T-cell (primary cell): Measurements from ENCODE around the gene CYP8B1. TPM values are rescaled to one million over a fixed set of nuclear protein-coding genes. Genes with fewer than 3 reads are reported as not detected.

ENCODE experiments used
- ATAC-seq, 4 experiments: fragments of 200-7000 bp in 3 of 4; fragments of 150-1000 bp in 1 of 4; cut with Tn5 transposase; replicated peaks in 1 of 4; 1 replicate in 3 of 4; 2 replicates in 1 of 4; pipeline ENCODE4 v1.10.0; 2021; ENCODE audit warnings: moderate library complexity in 3 of 4, mild to moderate bottlenecking in 2 of 4, moderate number of reproducible peaks in 1 of 4
- CTCF ChIA-PET, 2 donors: fragments of 300-600 bp; sonication (Branson Sonifier 250); formaldehyde crosslinking; loops; one replicate each; lab custom pipeline; 2022; ENCODE audit warnings: antibody characterized with exemption in 2 of 2; lab: Charles Lee
- POLR2A ChIA-PET, 2 donors: fragments of 300-600 bp; sonication (Branson Sonifier 250); formaldehyde crosslinking; loops; one replicate each; lab custom pipeline; 2022; ENCODE audit warnings: antibody characterized with exemption in 2 of 2; lab: Charles Lee
- DNase-seq, 35 experiments: peaks; one replicate each; pipeline versions ENCODE4 v3.0.0 to v3.0.0-alpha.2; 2013 to 2023
- H3K27ac ChIP-seq: one replicate; pipeline ENCODE4 v1.5.1; 2013; ENCODE audit warnings: low read length
- H3K27me3 ChIP-seq, 2 experiments: replicated peaks in 1 of 2; 1 replicate in 1 of 2; 2 replicates in 1 of 2; pipeline versions ENCODE4 v1.6.1 to v1.7.0; 2013; ENCODE audit warnings: low read length in 1 of 2, mixed read lengths in 1 of 2; ENCODE audit not compliant: control insufficient read depth in 2 of 2, insufficient read depth in 2 of 2; ENCODE audit errors: extremely low read depth in 1 of 2
- H3K36me3 ChIP-seq, 2 donors: 1 replicate in 1 of 2; 2 replicates in 1 of 2; pipeline versions ENCODE4 v1.6.1 to v1.7.0; 2013; ENCODE audit warnings: low read length in 1 of 2; ENCODE audit not compliant: control insufficient read depth in 2 of 2, insufficient read depth in 1 of 2; ENCODE audit errors: extremely low read depth in 1 of 2
- H3K4me1 ChIP-seq, 2 experiments: 1 replicate in 1 of 2; 2 replicates in 1 of 2; pipeline versions ENCODE4 v1.6.1 to v1.7.0; 2013; ENCODE audit warnings: low read length in 2 of 2, mixed read lengths in 1 of 2; ENCODE audit not compliant: insufficient read depth in 2 of 2, control insufficient read depth in 1 of 2; ENCODE audit errors: extremely low read depth in 1 of 2
- H3K4me3 ChIP-seq, 2 donors: 1 replicate in 1 of 2; 2 replicates in 1 of 2; pipeline versions ENCODE4 v1.5.1 to v1.7.0; 2013; ENCODE audit warnings: mild to moderate bottlenecking in 2 of 2, low read length in 1 of 2, moderate library complexity in 1 of 2; ENCODE audit not compliant: control insufficient read depth in 1 of 2; ENCODE audit errors: extremely low read depth in 1 of 2
- H3K9me3 ChIP-seq: 2 replicates; pipeline ENCODE4 v1.7.0; 2013
- H3K27ac Mint-ChIP-seq, 2 donors: one replicate each; pipeline ENCODE4 v1.8.0; 2020 to 2021; ENCODE audit warnings: mild to moderate bottlenecking in 2 of 2, mixed read lengths in 2 of 2
- H3K27me3 Mint-ChIP-seq, 2 donors: one replicate each; pipeline ENCODE4 v1.8.0; 2021 to 2022; ENCODE audit warnings: mixed read lengths in 2 of 2
- H3K36me3 Mint-ChIP-seq: one replicate; pipeline ENCODE4 v1.8.0; 2021; ENCODE audit warnings: mixed read lengths
- H3K4me1 Mint-ChIP-seq, 3 donors: one replicate each; pipeline ENCODE4 v1.8.0; 2020 to 2022; ENCODE audit warnings: mixed read lengths in 3 of 3, mild to moderate bottlenecking in 1 of 3
- H3K4me3 Mint-ChIP-seq, 3 donors: one replicate each; pipeline ENCODE4 v1.8.0; 2020 to 2022; ENCODE audit warnings: mild to moderate bottlenecking in 3 of 3, mixed read lengths in 3 of 3, moderate library complexity in 3 of 3
- H3K9me3 Mint-ChIP-seq, 3 donors: one replicate each; pipeline ENCODE4 v1.8.0; 2020 to 2022; ENCODE audit warnings: mixed read lengths in 3 of 3
- WGBS: methylation state at CpG from one replicate; pipeline ENCODE4 v1.1.5; 2013; ENCODE audit warnings: missing lambda C conversion rate; ENCODE audit not compliant: insufficient coverage; 5-methylcytosine and 5-hydroxymethylcytosine counted together
- total RNA-seq, 35 experiments: library from RNA in 6 of 35; stranded (reverse) in 6 of 35; fragments of 120-200 nt in 1 of 35; gene quantifications; one replicate each; pipeline versions ENCODE4 v1.2.1 to v1.2.4 and lab custom pipeline; 2013 to 2026

CYP8B1 gene
- total RNA-seq, 5 donors from 2014 or later (not counting 1 experiment from before 2014, with no cell fraction given) = 0.09 to 0.23 (median 0.13) TPM; not detected in 2

GRCh38 chr3:42843713-42844411 lies 31.8 kb downstream of the CYP8B1 start:
- WGBS = no CpG with 5 or more reads among the region's 6 CpGs
- DNase-seq = no peak
- Mint-ChIP-seq H3K9me3 (no peaks in the 10 kb centered on the region), H3K36me3 (no peaks in the 10 kb centered on the region), H3K27me3 (no peaks in the 10 kb centered on the region), H3K27ac (no peak overlapping the region), H3K4me1 (peaks cover 14 to 18% (median 15%) of the 10 kb centered on the region in 3 donors), H3K4me3 (no peak overlapping the region)
- POLR2A ChIA-PET = interaction anchor here in 1 of 2 donors (0.6 kb wide), 1 partner anchor 37 kb away, joined by 3 read pairs; no protein-coding TSS in a partner anchor
- Histone ChIP-seq H3K4me1 (peaks cover 6 to 10% of the 10 kb centered on the region in 2 experiments), H3K27ac (no peak overlapping the region), H3K4me3 (no peak overlapping the region), H3K9me3 (no peaks in the 10 kb centered on the region), H3K36me3 (no peaks in the 10 kb centered on the region), H3K27me3 (peaks cover 0 to 3% of the 10 kb centered on the region in 2 experiments)
- CTCF ChIA-PET = no interaction called here
- no peak for ATAC-seq

GRCh38 chr3:42841332-42841731 lies 34.3 kb downstream of the CYP8B1 start:
- DNase-seq (no peak), ATAC-seq (no peak)
- peaks cover 0 to 3% of the 10 kb centered on the region in 2 experiments for H3K27me3 ChIP-seq
- ChIA-PET CTCF (no interaction called here), POLR2A (no interaction called here)
- no peaks in the 10 kb centered on the region for H3K9me3 Mint-ChIP-seq
- H3K27ac Mint-ChIP-seq = no peak overlapping the region
- H3K27me3 Mint-ChIP-seq = no peaks in the 10 kb centered on the region
- H3K4me1 Mint-ChIP-seq = peaks cover 0 to 4% (median 2%) of the 10 kb centered on the region in 3 donors
- H3K36me3 ChIP-seq = no peaks in the 10 kb centered on the region
- H3K27ac ChIP-seq = no peak overlapping the region
- no peak overlapping the region for H3K4me3 Mint-ChIP-seq
- H3K4me3 ChIP-seq = no peak overlapping the region
- no peaks in the 10 kb centered on the region for H3K36me3 Mint-ChIP-seq
- no peaks in the 10 kb centered on the region for H3K4me1 ChIP-seq
- H3K9me3 ChIP-seq = no peaks in the 10 kb centered on the region
- 100% methylated on average over 1 of the region's 1 CpG for WGBS

GRCh38 chr3:42839616-42840015 lies 36.1 kb downstream of the CYP8B1 start:
- H3K36me3 Mint-ChIP-seq = no peaks in the 10 kb centered on the region
- ChIA-PET POLR2A (no interaction called here), CTCF (interaction anchor here (0.6 to 1.7 kb wide), 10 partner anchors 9 to 337 kb away, joined by 3 to 17 read pairs (median 4); partner anchors contain the start of gene VIPR1 (in 1 of the 2))
- H3K27ac Mint-ChIP-seq = no peak overlapping the region
- 36% methylated on average over 2 of the region's 7 CpGs for WGBS
- H3K4me3 Mint-ChIP-seq = no peak overlapping the region
- Histone ChIP-seq H3K4me3 (no peak overlapping the region), H3K27ac (no peak overlapping the region), H3K4me1 (no peaks in the 10 kb centered on the region), H3K36me3 (no peaks in the 10 kb centered on the region), H3K27me3 (peaks cover 0 to 3% of the 10 kb centered on the region in 2 experiments), H3K9me3 (no peaks in the 10 kb centered on the region)
- peak; percentile 84 to 96 (median 88) for ATAC-seq
- no peaks in the 10 kb centered on the region for H3K9me3 Mint-ChIP-seq
- peak in 22 of 35 experiments; percentile 1 to 68 (median 18) for DNase-seq
- H3K27me3 Mint-ChIP-seq = peaks cover 0 to 5% of the 10 kb centered on the region in 2 donors
- peaks cover 0 to 4% (median 2%) of the 10 kb centered on the region in 3 donors for H3K4me1 Mint-ChIP-seq

GRCh38 chr3:42838571-42838970 lies 37.1 kb downstream of the CYP8B1 start:
- no peaks in the 10 kb centered on the region for H3K4me1 ChIP-seq
- no peaks in the 10 kb centered on the region for H3K36me3 ChIP-seq
- WGBS = no CpG with 5 or more reads among the region's 4 CpGs
- no peaks in the 10 kb centered on the region for H3K27me3 ChIP-seq
- Mint-ChIP-seq H3K27ac (no peak overlapping the region), H3K4me3 (no peak overlapping the region), H3K4me1 (peaks cover 0 to 4% (median 2%) of the 10 kb centered on the region in 3 donors), H3K36me3 (no peaks in the 10 kb centered on the region), H3K27me3 (peaks cover 2 to 5% of the 10 kb centered on the region in 2 donors), H3K9me3 (no peaks in the 10 kb centered on the region)
- DNase-seq = no peak
- ChIA-PET POLR2A (no interaction called here), CTCF (interaction anchor here in 1 of 2 donors (1.3 kb wide), 1 partner anchor 56 kb away, joined by 6 read pairs; no protein-coding TSS in a partner anchor)
- H3K9me3 ChIP-seq = no peaks in the 10 kb centered on the region
- ATAC-seq = no peak
- no peak overlapping the region for H3K4me3 ChIP-seq
- H3K27ac ChIP-seq = no peak overlapping the region

GRCh38 chr3:42836150-42837123 lies 39.2 kb downstream of the CYP8B1 start:
- Mint-ChIP-seq H3K4me1 (peaks cover 2 to 7% (median 4%) of the 10 kb centered on the region in 3 donors), H3K27ac (no peak overlapping the region), H3K9me3 (no peaks in the 10 kb centered on the region), H3K27me3 (peaks cover 2 to 5% of the 10 kb centered on the region in 2 donors), H3K4me3 (no peak overlapping the region), H3K36me3 (no peaks in the 10 kb centered on the region)
- Histone ChIP-seq H3K9me3 (no peaks in the 10 kb centered on the region), H3K27me3 (no peaks in the 10 kb centered on the region), H3K4me1 (no peaks in the 10 kb centered on the region), H3K4me3 (no peak overlapping the region), H3K27ac (no peak overlapping the region), H3K36me3 (no peaks in the 10 kb centered on the region)
- CTCF ChIA-PET = no interaction called here
- 86% methylated on average over 5 of the region's 5 CpGs for WGBS
- DNase-seq (no peak), ATAC-seq (no peak)
- POLR2A ChIA-PET = no interaction called here

GRCh38 chr3:42831321-42831713 lies 44.4 kb downstream of the CYP8B1 start:
- Mint-ChIP-seq H3K4me3 (no peak overlapping the region), H3K4me1 (peaks cover 6 to 13% (median 9%) of the 10 kb centered on the region in 3 donors), H3K27me3 (peaks cover 12 to 23% of the 10 kb centered on the region in 2 donors), H3K36me3 (no peaks in the 10 kb centered on the region), H3K27ac (no peak overlapping the region), H3K9me3 (no peaks in the 10 kb centered on the region)
- H3K9me3 ChIP-seq = no peaks in the 10 kb centered on the region
- H3K4me1 ChIP-seq = no peaks in the 10 kb centered on the region
- peak; percentile 31 to 80 (median 62) for DNase-seq
- H3K27ac ChIP-seq = no peak overlapping the region
- peak in 3 of 4 experiments; percentile 62 to 78 (median 74) for ATAC-seq
- H3K4me3 ChIP-seq = no peak overlapping the region
- 10% methylated on average over 2 of the region's 3 CpGs for WGBS
- ChIA-PET POLR2A (no interaction called here), CTCF (interaction anchor here in 1 of 2 donors (0.6 to 1.5 kb wide), 7 partner anchors 8 to 241 kb away, joined by 3 to 17 read pairs (median 3); partner anchors contain the start of gene SS18L2)
- H3K36me3 ChIP-seq = no peaks in the 10 kb centered on the region
- no peaks in the 10 kb centered on the region for H3K27me3 ChIP-seq
